H1 (cell line): Measurements from ENCODE around the gene ZNF556. TPM values are rescaled to one million over a fixed set of nuclear protein-coding genes. Genes with fewer than 3 reads are reported as not detected.

Source experiments
- CTCF ChIA-PET: fragments of 300-600 bp; sonication (Branson Sonifier 250); formaldehyde crosslinking; loops from one replicate; lab custom pipeline; 2021; ENCODE audit not compliant: partially characterized antibody; lab: Charles Lee
- POLR2A ChIA-PET: fragments of 300-600 bp; sonication (Branson Sonifier 250); formaldehyde crosslinking; loops from one replicate; lab custom pipeline; 2021; ENCODE audit warnings: inconsistent platforms; ENCODE audit not compliant: partially characterized antibody; lab: Charles Lee
- DNase-seq, 2 experiments: peaks; one replicate each; pipeline versions ENCODE4 v3.0.0 to v3.0.0-alpha.2; 2010 to 2022; ENCODE audit warnings: low spot score in 2 of 2, low read depth in 1 of 2, mixed read lengths in 1 of 2
- FAIRE-seq: peaks from 2 replicates; lab custom pipeline; 2011; peaks lifted over from hg19 to GRCh38; lab: Jason Lieb, UNC
- H2AFZ ChIP-seq: 2 replicates; pipeline ENCODE4 v1.8.1; 2012; ENCODE audit warnings: low read length, inconsistent platforms
- H2AK5ac ChIP-seq: 2 replicates; pipeline ENCODE4 v1.6.1; 2013; ENCODE audit warnings: low read depth, low read length
- H2BK120ac ChIP-seq: replicated peaks from 2 replicates; pipeline ENCODE3; 2013; ENCODE audit warnings: low read depth, low read length, inconsistent platforms
- H2BK12ac ChIP-seq: 2 replicates; pipeline ENCODE4 v1.6.1; 2013; ENCODE audit warnings: low read depth, low read length
- H2BK15ac ChIP-seq: 2 replicates; pipeline ENCODE4 v1.6.1; 2013; ENCODE audit warnings: low read length
- H2BK20ac ChIP-seq: 2 replicates; pipeline ENCODE4 v1.6.1; 2013; ENCODE audit warnings: low read length
- H2BK5ac ChIP-seq: 2 replicates; pipeline ENCODE4 v1.6.1; 2013; ENCODE audit warnings: low read depth, low read length
- H3K14ac ChIP-seq: 2 replicates; pipeline ENCODE4 v1.6.1; 2013; ENCODE audit warnings: inconsistent platforms; ENCODE audit not compliant: insufficient read length
- H3K18ac ChIP-seq: 2 replicates; pipeline ENCODE4 v1.6.1; 2013; ENCODE audit warnings: low read length; ENCODE audit errors: extremely low read depth
- H3K23ac ChIP-seq: 2 replicates; pipeline ENCODE4 v1.6.1; 2013; ENCODE audit warnings: inconsistent platforms; ENCODE audit not compliant: insufficient read length
- H3K23me2 ChIP-seq: 2 replicates; pipeline ENCODE4 v1.6.1; 2013; ENCODE audit warnings: low read depth, low read length
- H3K27ac ChIP-seq: 2 replicates; pipeline ENCODE4 v1.6.1; 2011; ENCODE audit warnings: low read depth, low read length, inconsistent platforms
- H3K27me3 ChIP-seq, 4 experiments: replicated peaks in 1 of 4; 1 replicate in 1 of 4; 2 replicates in 3 of 4; pipeline versions ENCODE4 v1.6.1 to v1.8.1; 2011 to 2013; ENCODE audit warnings: low read length in 3 of 4, mild to moderate bottlenecking in 3 of 4, inconsistent platforms in 2 of 4, mixed read lengths in 2 of 4, moderate library complexity in 1 of 4; ENCODE audit not compliant: control insufficient read depth in 3 of 4, insufficient read depth in 3 of 4; ENCODE audit errors: extremely low read depth in 1 of 4
- H3K36me3 ChIP-seq, 4 experiments: 2 replicates each; pipeline versions ENCODE4 v1.6.1 to v1.8.1; 2011 to 2013; ENCODE audit warnings: mild to moderate bottlenecking in 4 of 4, low read length in 3 of 4, moderate library complexity in 2 of 4, control low read depth in 1 of 4, inconsistent platforms in 1 of 4; ENCODE audit not compliant: insufficient read depth in 4 of 4, control insufficient read depth in 2 of 4
- H3K4ac ChIP-seq: replicated peaks from 2 replicates; pipeline ENCODE3; 2013; ENCODE audit warnings: low read length, low read depth, mixed read lengths, inconsistent platforms; ENCODE audit not compliant: insufficient read length
- H3K4me1 ChIP-seq, 4 experiments: replicated peaks in 1 of 4; 1 replicate in 1 of 4; 2 replicates in 3 of 4; pipeline versions ENCODE4 v1.6.1 to v1.8.1; 2011 to 2013; ENCODE audit warnings: low read length in 3 of 4, inconsistent platforms in 2 of 4, mixed read lengths in 1 of 4; ENCODE audit not compliant: insufficient read depth in 4 of 4, control insufficient read depth in 3 of 4
- H3K4me2 ChIP-seq, 2 experiments: 2 replicates each; pipeline versions ENCODE4 v1.6.1 to v1.8.1; 2011 to 2013; ENCODE audit warnings: low read depth in 2 of 2, low read length in 2 of 2, control low read depth in 1 of 2, inconsistent platforms in 1 of 2, mild to moderate bottlenecking in 1 of 2; ENCODE audit not compliant: insufficient read depth in 1 of 2
- H3K4me3 ChIP-seq, 4 experiments: fragments of 200-600, 300-600 bp in 1 of 4; sonication (generic), shearing (Covaris generic), sonication (Bioruptor Twin) in 1 of 4; 2 replicates each; pipeline versions ENCODE4 v1.5.1 to v1.8.1; 2011 to 2016; ENCODE audit warnings: low read length in 4 of 4, low read depth in 3 of 4, control low read depth in 2 of 4, inconsistent platforms in 2 of 4, mild to moderate bottlenecking in 2 of 4, mixed read lengths in 1 of 4, moderate library complexity in 1 of 4; ENCODE audit not compliant: insufficient read depth in 2 of 4; ENCODE audit errors: extremely low read depth in 1 of 4
- H3K56ac ChIP-seq: replicated peaks from 2 replicates; pipeline ENCODE3; 2013; ENCODE audit warnings: low read depth, mild to moderate bottlenecking, mixed read lengths, low read length, inconsistent platforms; ENCODE audit not compliant: insufficient read length
- H3K79me1 ChIP-seq: 2 replicates; pipeline ENCODE4 v1.6.1; 2013; ENCODE audit warnings: low read depth, low read length, control low read depth
- H3K79me2 ChIP-seq, 2 experiments: 2 replicates each; pipeline versions ENCODE4 v1.6.1 to v1.8.1; 2012 to 2013; ENCODE audit warnings: low read length in 2 of 2, mild to moderate bottlenecking in 2 of 2, inconsistent platforms in 1 of 2; ENCODE audit not compliant: insufficient read depth in 2 of 2, control insufficient read depth in 1 of 2
- H3K9ac ChIP-seq, 4 experiments: replicated peaks in 1 of 4; 1 replicate in 1 of 4; 2 replicates in 3 of 4; pipeline versions ENCODE4 v1.6.1 to v1.8.1; 2011 to 2013; ENCODE audit warnings: low read depth in 3 of 4, low read length in 3 of 4, control low read depth in 2 of 4, mild to moderate bottlenecking in 2 of 4, moderate library complexity in 2 of 4, inconsistent platforms in 1 of 4; ENCODE audit errors: extremely low read depth in 1 of 4
- H3K9me3 ChIP-seq, 2 experiments: 2 replicates each; pipeline versions ENCODE4 v1.6.1 to v1.8.1; 2012 to 2013; ENCODE audit warnings: mild to moderate bottlenecking in 2 of 2, moderate library complexity in 2 of 2, control low read depth in 1 of 2, inconsistent platforms in 1 of 2, low read depth in 1 of 2, low read length in 1 of 2, mixed read lengths in 1 of 2; ENCODE audit not compliant: insufficient read depth in 2 of 2
- H4K20me1 ChIP-seq, 2 experiments: replicated peaks in 1 of 2; 2 replicates each; pipeline versions ENCODE3 to v1.8.1; 2011 to 2013; ENCODE audit warnings: inconsistent platforms in 2 of 2, low read length in 2 of 2, mild to moderate bottlenecking in 1 of 2; ENCODE audit not compliant: insufficient read depth in 2 of 2, control insufficient read depth in 1 of 2
- H4K5ac ChIP-seq: 2 replicates; pipeline ENCODE4 v1.6.1; 2013; ENCODE audit warnings: low read length, low read depth, mixed read lengths, inconsistent platforms; ENCODE audit not compliant: insufficient read length
- H4K8ac ChIP-seq: 2 replicates; pipeline ENCODE4 v1.8.0; 2013; ENCODE audit warnings: mild to moderate bottlenecking, moderate library complexity, low read length, inconsistent platforms; ENCODE audit not compliant: insufficient read depth; ENCODE audit errors: extremely low read depth
- H4K91ac ChIP-seq: replicated peaks from 2 replicates; pipeline ENCODE3; 2013; ENCODE audit warnings: low read length, mixed read lengths, inconsistent platforms; ENCODE audit not compliant: insufficient read length
- CHD1 ChIP-seq: IDR thresholded peaks from 2 replicates; pipeline ENCODE4 v1.6.1; 2012; ENCODE audit warnings: low read depth, low read length, improper control_type of control experiment
- GTF2F1 ChIP-seq: IDR thresholded peaks from 2 replicates; pipeline ENCODE4 v1.6.1; 2012; ENCODE audit warnings: low read depth, low read length, improper control_type of control experiment, borderline replicate concordance
- USF2 ChIP-seq: IDR thresholded peaks from 2 replicates; pipeline ENCODE4 v1.6.1; 2011; ENCODE audit warnings: low read length, improper control_type of control experiment
- YY1 ChIP-seq: IDR thresholded peaks from 2 replicates; pipeline ENCODE4 v1.6.1; 2011; ENCODE audit warnings: low read depth, mild to moderate bottlenecking, low read length
- WGBS, 2 experiments: shearing (Covaris generic) in 1 of 2; methylation state at CpG; one replicate each; pipeline versions ENCODE4 v1.1.6 to v1.1.7; 2013 to 2015; ENCODE audit warnings: low lambda C conversion rate in 2 of 2, mixed read lengths in 2 of 2, inconsistent platforms in 1 of 2, low coverage in 1 of 2, missing lambda C conversion rate in 1 of 2; ENCODE audit not compliant: insufficient replicate concordance in 2 of 2, insufficient coverage in 1 of 2, insufficient read length in 1 of 2; ENCODE audit errors: extremely low coverage in 1 of 2, missing lambda C conversion rate in 1 of 2; 5-methylcytosine and 5-hydroxymethylcytosine counted together
- polyA plus RNA-seq, 7 experiments: library from polyadenylated mRNA; depleted of rRNA in 3 of 7; stranded (reverse) in 5 of 7; unstranded in 2 of 7; fragments of >200 nt in 5 of 7; fragments of 200-250 nt in 2 of 7; gene quantifications; 1 replicate in 5 of 7; 2 replicates in 1 of 7; 4 replicates in 1 of 7; pipeline versions ENCODE4 v1.2.1 to v1.2.3, GENCODE V29; 2011 to 2013; ENCODE audit warnings: missing spikeins in 2 of 7, mixed read lengths in 2 of 7
- total RNA-seq: library from RNA; stranded (reverse); fragmentation: NEBNext Ultra II Directional; extraction: Animal tissue kit (Norgen Biotek cat#: 25700); gene quantifications from 2 replicates; pipeline ENCODE4 v1.2.1, GENCODE V29; 2021

The ZNF556 gene
- total and polyA plus RNA-seq, 2 of the 8 experiments (the other 6 are each of a cell fraction or from before 2014, with no cell fraction given): not detected

GRCh38 chr19:2848616-2849015 lies 18.5 kb upstream of the ZNF556 start:
- Histone ChIP-seq H3K36me3 (peaks cover 12 to 36% (median 28%) of the 10 kb centered on the region in 4 experiments), H3K18ac (no peak overlapping the region), H2BK20ac (no peak overlapping the region), H2BK12ac (no peak overlapping the region), H3K14ac (no peak overlapping the region), H3K9me3 (peaks cover 59 to 71% of the 10 kb centered on the region in 2 experiments), H4K8ac (no peak overlapping the region), H3K23ac (no peak overlapping the region), H3K4me2 (no peak overlapping the region), H3K27me3 (no peaks in the 10 kb centered on the region), H2AK5ac (no peak overlapping the region), H3K4me3 (no peak overlapping the region), H3K79me2 (peaks cover 0 to 3% of the 10 kb centered on the region in 2 experiments; a peak in 2 of 4 replicates), H2BK15ac (no peak overlapping the region), H4K5ac (no peak overlapping the region), H3K4ac (no peak overlapping the region), H3K27ac (no peak overlapping the region), H4K91ac (no peak overlapping the region), H2BK5ac (no peak overlapping the region), H4K20me1 (no peaks in the 10 kb centered on the region), H3K9ac (no peak overlapping the region), H2AFZ (no peak overlapping the region), H3K56ac (no peak overlapping the region), H3K23me2 (no peaks in the 10 kb centered on the region), H2BK120ac (no peak overlapping the region), H3K79me1 (peaks cover 2% of the 10 kb centered on the region; the same call in 1 of the 2 replicates), H3K4me1 (no peaks in the 10 kb centered on the region)
- ChIA-PET CTCF (interaction anchor here (1.4 kb wide), 1 partner anchor 39 kb away, joined by 3 read pairs; no protein-coding TSS in a partner anchor), POLR2A (no interaction called here)
- FAIRE-seq: no peak
- no peak for DNase-seq
- TF ChIP-seq USF2 (no peak), CHD1 (no peak), YY1 (no peak), GTF2F1 (no peak)
- 64% methylated on average over 4 of the region's 4 CpGs; no CpG with 5 or more reads in 1 of the 2 experiments for WGBS, 2 experiments
